GDM1 (cell line): ENCODE measurements around the gene NAA10.
A peak's percentile ranks its signal among the peaks of the same experiment; 100 is the strongest.

Experiments
- DNase-seq: peaks from one replicate; lab custom pipeline; 2025; lab: John Stamatoyannopoulos, UW

NAA10 gene

GRCh38 chrX:153966841-153967535 is 32.2 kb upstream of the NAA10 start:
- no peak for DNase-seq

- no peak for DNase-seq
Measured at GRCh38 chrX:153966283-153966688, 31.4 kb upstream of the NAA10 start.

- DNase-seq, result no peak
Measured at GRCh38 chrX:153965406-153965805, 30.6 kb upstream of the NAA10 start.

GRCh38 chrX:153964105-153964504 is 29.3 kb upstream of the NAA10 start:
- no peak for DNase-seq

GRCh38 chrX:153963546-153963945 is 28.7 kb upstream of the NAA10 start:
- no peak for DNase-seq

- DNase-seq, result no peak
Measured at GRCh38 chrX:153961292-153961691, 26.5 kb upstream of the NAA10 start.

GRCh38 chrX:153960786-153961185 is 25.9 kb upstream of the NAA10 start:
- DNase-seq, result no peak

- DNase-seq, result no peak
Measured at GRCh38 chrX:153960077-153960476, 25.2 kb upstream of the NAA10 start.

- DNase-seq, result no peak
Measured at GRCh38 chrX:153959649-153960048, 24.8 kb upstream of the NAA10 start.

- DNase-seq, result no peak
Measured at GRCh38 chrX:153958605-153959004, 23.8 kb upstream of the NAA10 start.

- DNase-seq, result no peak
Measured at GRCh38 chrX:153957224-153957623, 22.4 kb upstream of the NAA10 start.

GRCh38 chrX:153956044-153956907 is 21.4 kb upstream of the NAA10 start:
- no peak for DNase-seq

GRCh38 chrX:153955228-153955732 is 20.4 kb upstream of the NAA10 start:
- DNase-seq, result no peak

GRCh38 chrX:153954558-153955227 is 19.9 kb upstream of the NAA10 start:
- no peak for DNase-seq

- DNase-seq, result no peak
Measured at GRCh38 chrX:153953892-153954557, 19.2 kb upstream of the NAA10 start.

GRCh38 chrX:153953342-153953830 is 18.5 kb upstream of the NAA10 start:
- DNase-seq, result peak; percentile 45

- DNase-seq, result no peak
Measured at GRCh38 chrX:153952373-153953026, 17.7 kb upstream of the NAA10 start.

- no peak for DNase-seq
Measured at GRCh38 chrX:153951683-153952372, 17.0 kb upstream of the NAA10 start.

- no peak for DNase-seq
Measured at GRCh38 chrX:153950127-153950526, 15.3 kb upstream of the NAA10 start.
